Activated CD4-positive, alpha-beta T cell treated with anti-CD3 and anti-CD28 coated beads for 4 hours (primary cell): ENCODE results near the gene AMZ2.
"Not testable (repeated sequence)": the region's sequence is repeated elsewhere in the genome, so short reads cannot be mapped to it uniquely, and the experiment has no call there.

Experiments
- DNase-seq, 2 donors: peaks; one replicate each; pipeline ENCODE4 v3.0.0-alpha.2; 2020

The AMZ2 gene

GRCh38 chr17:68253426-68253825, 5.6 kb downstream of the AMZ2 start:
- DNase-seq: peak in 1 of 2 donors; percentile 11

- no peak for DNase-seq
These were observed 7.3 kb downstream of the AMZ2 start for GRCh38 chr17:68255151-68255550.

GRCh38 chr17:68255731-68256538, 8.1 kb downstream of the AMZ2 start:
- peak in 1 of 2 donors; percentile 25 for DNase-seq

- DNase-seq: not testable (repeated sequence)
These were observed 8.9 kb downstream of the AMZ2 start for GRCh38 chr17:68256701-68257100.

- no peak for DNase-seq
These were observed 10.1 kb downstream of the AMZ2 start for GRCh38 chr17:68257934-68258333.

GRCh38 chr17:68258890-68259647, 11.2 kb downstream of the AMZ2 start:
- DNase-seq: peak; percentile 54 to 76

GRCh38 chr17:68259648-68259951, 11.8 kb downstream of the AMZ2 start:
- not testable (repeated sequence) for DNase-seq

GRCh38 chr17:68260051-68260762, 12.4 kb downstream of the AMZ2 start:
- no peak for DNase-seq

GRCh38 chr17:68262467-68262866, 14.6 kb downstream of the AMZ2 start:
- not testable (repeated sequence) for DNase-seq

- peak in 1 of 2 donors; percentile 25 for DNase-seq
These were observed 15.3 kb downstream of the AMZ2 start for GRCh38 chr17:68263101-68263681.

- DNase-seq: not testable (repeated sequence)
These were observed 18.0 kb downstream of the AMZ2 start for GRCh38 chr17:68265833-68266232.

GRCh38 chr17:68273722-68274121, 25.9 kb downstream of the AMZ2 start:
- DNase-seq: no peak

GRCh38 chr17:68276339-68276738, 28.5 kb downstream of the AMZ2 start:
- DNase-seq: not testable (repeated sequence)

GRCh38 chr17:68277807-68278206, 30.0 kb downstream of the AMZ2 start:
- DNase-seq: no peak

- DNase-seq: not testable (repeated sequence)
These were observed 34.1 kb downstream of the AMZ2 start for GRCh38 chr17:68281965-68282364.

- DNase-seq: no peak
These were observed 40.5 kb downstream of the AMZ2 start for GRCh38 chr17:68288375-68288774.

- no peak for DNase-seq
These were observed 41.0 kb downstream of the AMZ2 start for GRCh38 chr17:68288804-68289203.

GRCh38 chr17:68289473-68289872, 41.6 kb downstream of the AMZ2 start:
- no peak for DNase-seq

GRCh38 chr17:68289936-68290267, 42.1 kb downstream of the AMZ2 start:
- no peak for DNase-seq

GRCh38 chr17:68290268-68290954, 42.6 kb downstream of the AMZ2 start:
- peak; percentile 36 to 54 for DNase-seq

GRCh38 chr17:68290955-68291835, 43.4 kb downstream of the AMZ2 start, which contains the start of the genes ARSG and SLC16A6:
ARSG (plus strand) TSS chr17:68291495; CDS start chr17:68307494, 15,999 bp downstream.
SLC16A6 (minus strand) TSS chr17:68291127; CDS start chr17:68278320, 12,807 bp downstream.
- peak; percentile 75 to 82 for DNase-seq
